Neural cell (in vitro differentiated cells): ENCODE results near the gene SLC25A3.

Experiments
- CTCF ChIP-seq: fragments of 450-650 bp; IDR thresholded peaks from 2 replicates; pipeline ENCODE4 v1.5.1; 2014; ENCODE audit warnings: antibody characterized with exemption, mild to moderate bottlenecking, moderate library complexity; ENCODE audit not compliant: poor library complexity, severe bottlenecking
- EP300 ChIP-seq: fragments of 450-650 bp; conservative IDR thresholded peaks from 2 replicates; pipeline ENCODE4 v1.6.1; 2014; ENCODE audit warnings: antibody characterized with exemption, mild to moderate bottlenecking, moderate library complexity; ENCODE audit not compliant: poor library complexity, severe bottlenecking
- POLR2AphosphoS5 ChIP-seq: IDR thresholded peaks from 2 replicates; pipeline ENCODE4 v1.6.1; 2012
- REST ChIP-seq: IDR thresholded peaks from 2 replicates; pipeline ENCODE4 v1.6.1; 2012; ENCODE audit warnings: borderline replicate concordance
- SMC3 ChIP-seq: fragments of 450-650 bp; conservative IDR thresholded peaks from 2 replicates; pipeline ENCODE4 v1.6.1; 2014; ENCODE audit warnings: antibody characterized with exemption, mild to moderate bottlenecking, moderate library complexity; ENCODE audit not compliant: poor library complexity

- TF ChIP-seq CTCF, result no peak
- TF ChIP-seq EP300, result no peak
- no peak for TF ChIP-seq POLR2AphosphoS5
- no peak for TF ChIP-seq REST
- no peak for TF ChIP-seq SMC3
Observed at GRCh38 chr12:98581101-98581500, 12.4 kb upstream of the SLC25A3 start.
